Measurements from ENCODE around the gene FUNDC1. TPM values are rescaled to one million over a fixed set of nuclear protein-coding genes. Genes with fewer than 3 reads are reported as not detected.

Gene FUNDC1
- total RNA-seq (ENCODE audit: low replicate concordance), result 15.8 and 34.9 TPM in 2 replicates

GRCh38 chrX:44542567-44543325, at the start of gene FUNDC1:
Gene FUNDC1, minus strand, starts transcription at chrX:44542859. Its CDS starts 27 bp downstream, at chrX:44542832.
- Histone ChIP-seq H3K27me3 (no peaks in the 10 kb centered on the region), H3K4me3 (peak within 1 kb of the TSS; percentile 57), H3F3A (ENCODE audit: low read depth) (no peaks in the 10 kb centered on the region), H4K20me1 (ENCODE audit: low read depth) (no peaks in the 10 kb centered on the region), H3K4me2 (peak within 1 kb of the TSS; percentile 75), H3K36me3 (no peaks in the 10 kb centered on the region), H3K4me1 (no peaks in the 10 kb centered on the region), H3K9me3 (ENCODE audit: low read depth) (no peaks in the 10 kb centered on the region), H3K79me2 (ENCODE audit: low read depth) (peaks cover 18% of the 10 kb centered on the region), H2AFZ (replicated peaks) (peak within 1 kb of the TSS; percentile 54), H3K9ac (peak within 1 kb of the TSS; percentile 66), H3K27ac (no peak within 1 kb of the TSS)
- Mint-ChIP-seq H3K27ac (peak within 1 kb of the TSS; percentile 92), H3K9me3 (peaks cover 3% of the 10 kb centered on the region), H3K36me3 (peaks cover 2% of the 10 kb centered on the region), H3K4me1 (no peaks in the 10 kb centered on the region), H3K27me3 (ENCODE audit: insufficient read depth, low read depth) (peaks cover 3% of the 10 kb centered on the region), H3K4me3 (peak within 1 kb of the TSS; percentile 94)
- peak; percentile 95 for DNase-seq (ENCODE audit: low spot score)
- TF ChIP-seq EZH2 (IDR thresholded peaks at IDR 0.05), result no peak
- peak; percentile 48 for TF ChIP-seq CTCF (IDR thresholded peaks at IDR 0.05)

- H3K79me2 ChIP-seq (ENCODE audit: low read depth), result no peaks in the 10 kb centered on the region
- Mint-ChIP-seq H3K27me3 (ENCODE audit: insufficient read depth, low read depth) (peaks cover 4% of the 10 kb centered on the region), H3K27ac (no peak overlapping the region), H3K36me3 (no peaks in the 10 kb centered on the region), H3K4me3 (no peak overlapping the region), H3K4me1 (no peaks in the 10 kb centered on the region), H3K9me3 (peaks cover 5% of the 10 kb centered on the region)
- H3K27ac ChIP-seq, result no peak overlapping the region
- H3K4me3 ChIP-seq, result no peak overlapping the region
- TF ChIP-seq CTCF (IDR thresholded peaks at IDR 0.05), result no peak
- no peak for TF ChIP-seq EZH2 (IDR thresholded peaks at IDR 0.05)
- TF ChIP-seq EZH2phosphoT487 (IDR thresholded peaks at IDR 0.05), result no peak
- DNase-seq (ENCODE audit: low spot score), result no peak
- no peaks in the 10 kb centered on the region for H3K36me3 ChIP-seq
- H3K9ac ChIP-seq, result no peak overlapping the region
- no peaks in the 10 kb centered on the region for H4K20me1 ChIP-seq (ENCODE audit: low read depth)
- no peak overlapping the region for H2AFZ ChIP-seq (replicated peaks)
- no peaks in the 10 kb centered on the region for H3K9me3 ChIP-seq (ENCODE audit: low read depth)
- H3K4me2 ChIP-seq, result no peak overlapping the region
- H3F3A ChIP-seq (ENCODE audit: low read depth), result no peaks in the 10 kb centered on the region
- H3K4me1 ChIP-seq, result no peaks in the 10 kb centered on the region
- no peaks in the 10 kb centered on the region for H3K27me3 ChIP-seq
Observed at GRCh38 chrX:44585866-44586265, 43.2 kb upstream of the FUNDC1 start.

- no peak overlapping the region for H3K4me3 ChIP-seq
- no peaks in the 10 kb centered on the region for H4K20me1 ChIP-seq (ENCODE audit: low read depth)
- no peak overlapping the region for H3K27ac ChIP-seq
- no peaks in the 10 kb centered on the region for H3K27me3 ChIP-seq
- TF ChIP-seq CTCF (IDR thresholded peaks at IDR 0.05), result no peak
- TF ChIP-seq EZH2 (IDR thresholded peaks at IDR 0.05), result no peak
- no peak for TF ChIP-seq EZH2phosphoT487 (IDR thresholded peaks at IDR 0.05)
- no peaks in the 10 kb centered on the region for H3F3A ChIP-seq (ENCODE audit: low read depth)
- H3K9ac ChIP-seq, result no peak overlapping the region
- H2AFZ ChIP-seq (replicated peaks), result no peak overlapping the region
- no peak overlapping the region for H3K27ac Mint-ChIP-seq
- no peaks in the 10 kb centered on the region for H3K4me1 ChIP-seq
- H3K36me3 ChIP-seq, result no peaks in the 10 kb centered on the region
- H3K79me2 ChIP-seq (ENCODE audit: low read depth), result no peaks in the 10 kb centered on the region
- H3K4me3 Mint-ChIP-seq, result no peak overlapping the region
- DNase-seq (ENCODE audit: low spot score), result no peak
- H3K4me2 ChIP-seq, result no peak overlapping the region
- no peaks in the 10 kb centered on the region for H3K9me3 ChIP-seq (ENCODE audit: low read depth)
- peaks cover 3% of the 10 kb centered on the region for H3K27me3 Mint-ChIP-seq (ENCODE audit: insufficient read depth, low read depth)
- H3K9me3 Mint-ChIP-seq, result peaks cover 8% of the 10 kb centered on the region
- no peaks in the 10 kb centered on the region for H3K4me1 Mint-ChIP-seq
- H3K36me3 Mint-ChIP-seq, result no peaks in the 10 kb centered on the region
Observed at GRCh38 chrX:44580466-44580865, 37.8 kb upstream of the FUNDC1 start.
